Hematopoietic multipotent progenitor cell treated with erythropoietin and hydrocortisone succinate and interleukin-3 and kit ligand, for 17 days (in vitro differentiated cells): Measurements from ENCODE around the gene CCT6B.

ENCODE experiments used
- DNase-seq: peaks from one replicate; pipeline ENCODE4 v3.0.0-alpha.2; 2015; ENCODE audit warnings: low spot score

The CCT6B gene

GRCh38 chr17:34883106-34884000 is 77.9 kb downstream of the CCT6B start:
- no peak for DNase-seq

GRCh38 chr17:34879146-34879545 is 82.1 kb downstream of the CCT6B start:
- no peak for DNase-seq
